GM19324 (cell line): Measurements from ENCODE around the gene NUDT13.
A peak's percentile ranks its signal among the peaks of the same experiment; 100 is the strongest.

Experiments used
- ATAC-seq: cut with Tn5 transposase; IDR thresholded peaks from one replicate; pipeline ENCODE4 v1.9.1; 2021; ENCODE audit warnings: mild to moderate bottlenecking, moderate library complexity; ENCODE audit not compliant: unreplicated experiment, low FRiP score

NUDT13 gene

DNA sequence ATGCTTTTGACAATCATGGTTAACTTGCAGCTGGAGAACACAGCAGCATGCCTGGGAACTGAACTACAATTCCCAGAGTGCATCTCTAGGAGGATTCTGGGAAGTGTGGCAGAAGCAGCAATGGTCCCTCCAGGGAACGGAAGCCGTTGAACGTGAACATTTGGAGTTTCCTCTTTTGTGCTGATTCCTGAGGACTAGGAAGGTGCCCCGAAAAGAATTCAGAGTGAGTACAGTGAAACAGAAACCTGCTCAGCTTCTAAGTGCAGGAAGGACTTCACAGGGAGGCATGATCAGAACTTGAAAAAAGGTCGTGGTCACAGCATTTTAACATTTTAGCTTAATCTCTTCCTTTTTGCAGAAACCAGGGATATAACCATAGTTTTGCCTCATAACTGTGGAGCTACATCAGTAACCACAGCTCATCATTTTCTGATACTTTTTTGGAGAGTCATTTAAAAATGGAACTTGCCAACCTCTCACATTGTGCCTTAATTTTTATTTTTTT is at the start of gene NUDT13:
Gene NUDT13, plus strand, starts transcription at position 111 of the 505 bp plus-strand sequence. CDS start 3,911 bp downstream, outside the sequence.
- no peak for ATAC-seq

DNA sequence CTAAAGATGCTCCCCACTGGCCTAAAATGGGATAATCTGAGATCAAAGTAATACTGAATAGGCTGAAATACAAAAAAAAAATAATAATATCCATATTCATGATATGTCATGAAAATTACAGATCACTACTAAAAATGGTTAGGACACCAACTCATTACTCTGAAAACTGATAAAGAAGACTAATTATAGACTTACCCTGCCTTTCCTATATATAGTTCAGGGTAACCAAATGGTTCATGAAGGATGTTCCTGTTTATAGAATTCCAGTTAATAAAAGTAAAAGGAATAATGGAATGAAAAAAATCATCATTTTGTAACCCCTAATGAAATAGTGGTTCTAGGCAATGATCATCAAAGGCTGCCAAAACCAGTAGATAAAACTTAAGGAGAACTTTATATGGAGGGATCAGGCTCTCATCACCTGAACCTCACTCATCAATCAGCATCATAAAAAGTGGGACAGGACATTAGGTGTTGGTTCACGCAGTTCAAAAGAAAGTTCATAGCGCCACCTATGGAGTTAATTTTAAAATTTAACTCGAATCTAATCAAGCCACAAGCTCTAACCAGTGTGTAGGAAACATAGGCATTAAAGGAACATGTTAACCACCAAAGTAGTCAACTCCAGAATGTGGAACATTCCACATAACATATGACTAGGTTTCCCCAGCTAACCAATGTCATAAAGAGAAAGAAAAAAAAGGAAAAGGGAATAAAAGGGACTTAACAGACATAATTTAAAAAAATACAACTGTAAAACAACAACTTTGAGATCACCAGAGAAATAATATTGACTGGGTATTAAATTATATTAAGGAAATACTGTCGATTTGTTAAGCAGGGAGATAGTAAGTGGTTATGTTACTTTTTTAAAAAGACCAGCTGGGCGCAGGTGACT is 49.3 kb upstream of the NUDT13 start:
- no peak for ATAC-seq

GRCh38 chr10:73061743-73062142 is 48.5 kb upstream of the NUDT13 start:
- no peak for ATAC-seq

- ATAC-seq = no peak
These were observed 44.8 kb upstream of the NUDT13 start for GRCh38 chr10:73065441-73065840.

- ATAC-seq = no peak
These were observed 36.6 kb upstream of the NUDT13 start for GRCh38 chr10:73073627-73074026.

- no peak for ATAC-seq
These were observed 34.4 kb upstream of the NUDT13 start for GRCh38 chr10:73075829-73076228.

- no peak for ATAC-seq
These were observed 33.7 kb upstream of the NUDT13 start for GRCh38 chr10:73076360-73077183.

DNA sequence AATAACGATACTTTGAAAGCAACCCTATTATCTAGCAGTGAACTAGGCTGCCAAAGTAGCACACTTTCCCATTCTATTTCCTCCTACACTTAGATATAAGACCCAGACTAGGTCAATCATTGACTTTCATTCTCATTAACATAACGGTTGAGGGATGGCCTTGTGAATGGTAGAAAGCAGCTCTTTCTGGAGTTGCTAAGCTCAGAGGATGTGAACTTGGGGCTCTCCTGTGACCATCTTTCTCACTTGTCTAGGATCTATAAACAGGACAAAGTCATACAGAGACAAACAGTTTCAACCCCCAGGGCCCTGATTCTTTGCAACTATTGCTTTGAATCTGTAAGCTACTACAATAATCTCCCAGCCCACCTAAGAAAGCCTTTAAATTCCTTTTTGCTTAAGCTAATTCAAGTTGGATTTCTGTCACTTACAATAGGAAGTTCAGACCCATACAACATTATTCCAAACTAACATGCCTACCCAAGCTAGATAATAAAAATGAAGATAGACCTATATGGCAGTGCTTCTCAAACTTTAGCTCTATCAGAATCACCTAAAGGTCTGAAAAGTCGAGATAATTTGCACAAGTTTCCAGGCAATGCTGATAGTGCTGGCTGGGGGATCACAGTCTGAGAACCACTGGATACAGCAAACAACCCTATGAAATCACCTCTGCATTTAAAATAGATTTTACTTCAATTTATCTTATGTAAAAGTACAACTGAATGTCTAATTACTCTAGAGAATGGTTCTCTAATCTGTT is 30.3 kb upstream of the NUDT13 start:
- ATAC-seq = peak; percentile 56

DNA sequence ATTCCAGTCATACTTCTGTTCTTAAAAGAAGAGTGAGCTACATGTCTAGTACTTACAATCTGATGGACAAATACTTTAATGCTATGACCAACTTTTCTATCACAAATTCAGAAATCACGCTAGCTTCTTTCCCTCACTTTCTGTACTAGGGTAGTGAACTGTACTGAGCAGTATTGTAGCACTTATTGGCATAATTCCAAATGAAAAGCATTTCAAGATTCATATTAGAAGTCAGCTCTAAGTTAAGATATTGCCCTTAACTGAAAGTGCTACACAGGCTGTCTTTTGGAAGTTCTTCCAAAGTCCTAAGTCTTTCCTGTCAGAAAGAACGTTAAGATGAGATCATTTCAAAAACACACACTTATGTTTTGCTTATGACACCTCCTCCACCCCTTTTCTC is 27.0 kb upstream of the NUDT13 start:
- no peak for ATAC-seq

- ATAC-seq = no peak
These were observed 26.0 kb upstream of the NUDT13 start for GRCh38 chr10:73084209-73084608.

- ATAC-seq = no peak
These were observed 23.4 kb upstream of the NUDT13 start for GRCh38 chr10:73086816-73087215.

DNA sequence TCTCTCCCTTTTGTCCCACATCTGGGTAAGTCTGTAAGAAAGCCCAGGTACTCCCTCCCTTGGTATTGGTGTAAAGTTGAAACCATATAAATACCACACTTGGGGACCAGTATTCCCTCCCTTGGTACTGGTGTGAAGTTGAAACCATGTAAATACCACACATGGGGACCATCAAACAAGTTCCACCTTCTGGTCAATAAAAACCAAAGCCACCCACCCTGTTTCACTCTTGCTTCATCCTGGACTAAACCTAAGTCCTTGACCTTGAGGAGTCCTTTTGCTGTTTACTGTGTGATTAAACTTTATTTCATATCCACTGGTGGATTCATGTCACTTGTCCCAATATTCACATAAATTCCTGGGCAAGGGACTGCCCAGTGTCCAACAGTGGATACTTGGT is 22.0 kb upstream of the NUDT13 start:
- ATAC-seq = no peak

DNA sequence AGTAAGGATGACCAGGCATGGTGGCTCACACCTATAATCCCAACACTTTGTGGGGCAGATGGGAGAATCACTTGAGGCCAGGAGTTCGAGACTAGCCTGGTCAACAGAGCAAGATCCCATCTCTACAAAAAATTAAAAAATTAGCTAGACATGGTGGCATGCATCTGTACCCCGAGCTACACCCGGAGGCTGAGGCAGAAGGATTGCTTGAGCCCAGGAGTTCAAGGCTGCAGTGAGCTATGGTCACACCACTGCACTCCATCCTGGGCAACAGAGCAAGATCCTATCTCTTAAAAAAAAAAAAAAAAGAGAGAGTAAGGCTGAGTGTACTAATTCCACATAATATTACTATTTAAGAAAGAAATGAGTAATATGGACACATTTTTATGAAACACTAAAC is 17.4 kb upstream of the NUDT13 start:
- ATAC-seq = no peak

DNA sequence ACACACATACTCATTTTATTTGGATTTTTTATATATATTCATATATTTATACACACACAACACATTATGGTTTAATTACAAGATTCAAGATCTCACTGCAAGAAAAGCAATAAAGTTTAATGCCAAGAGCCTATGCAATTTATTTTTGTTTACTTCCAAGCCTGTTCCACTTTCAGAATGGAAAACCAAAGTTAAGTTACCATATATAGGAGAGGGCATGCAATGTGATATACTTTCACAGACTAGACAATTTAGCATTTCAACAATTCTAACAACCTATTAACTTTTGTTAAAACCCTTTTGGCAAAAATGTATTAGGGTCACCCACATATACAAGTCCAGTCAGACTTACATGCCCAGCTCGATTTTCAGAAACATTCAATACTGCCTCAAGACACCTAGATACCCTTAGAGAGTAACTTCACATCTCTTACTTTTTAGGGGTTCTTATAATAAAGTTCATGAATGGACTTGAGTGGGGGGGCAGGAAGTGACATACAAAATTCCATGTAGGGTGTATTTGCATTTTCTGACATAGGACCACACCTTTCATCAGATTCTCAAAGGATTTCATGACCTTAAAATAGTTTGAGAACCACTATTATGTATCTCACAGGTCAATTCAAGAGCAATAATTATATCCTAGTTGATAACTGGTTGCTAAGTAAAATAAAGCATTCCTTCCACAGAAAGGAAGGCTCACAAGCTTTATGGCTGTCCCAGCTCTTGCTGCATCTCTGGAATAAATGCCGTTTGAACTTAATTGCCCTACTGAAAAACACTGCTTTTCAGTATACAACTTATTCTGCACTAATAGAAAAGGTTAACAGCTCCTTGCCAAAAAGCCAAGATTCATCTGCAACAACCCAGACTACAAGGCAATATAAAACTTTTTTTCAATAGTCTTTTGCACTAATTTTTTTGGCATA is 16.1 kb upstream of the NUDT13 start:
- ATAC-seq = no peak

DNA sequence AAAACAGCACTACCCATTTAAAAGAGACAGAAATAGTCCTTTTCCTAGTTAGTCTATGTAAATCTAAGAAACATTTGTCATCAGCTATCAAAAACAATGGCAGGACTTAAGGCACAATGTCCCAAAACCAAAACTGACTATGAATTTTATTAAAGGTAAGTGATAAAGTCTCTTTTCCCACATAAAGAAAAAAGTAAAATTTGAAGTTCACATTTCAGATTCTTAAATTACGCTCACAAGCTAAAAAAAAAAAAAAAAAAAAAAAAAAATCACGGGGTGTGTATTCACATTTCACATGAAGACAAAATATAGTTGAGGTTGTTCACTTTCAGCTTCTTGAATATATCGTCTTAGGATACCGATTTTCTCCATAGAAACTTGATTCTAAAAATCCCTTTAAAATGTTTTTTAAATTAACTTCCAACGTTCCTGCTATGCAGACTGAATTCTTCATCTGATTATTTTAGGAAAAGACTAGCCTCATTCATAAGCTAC is 15.2 kb upstream of the NUDT13 start:
- ATAC-seq = no peak

DNA sequence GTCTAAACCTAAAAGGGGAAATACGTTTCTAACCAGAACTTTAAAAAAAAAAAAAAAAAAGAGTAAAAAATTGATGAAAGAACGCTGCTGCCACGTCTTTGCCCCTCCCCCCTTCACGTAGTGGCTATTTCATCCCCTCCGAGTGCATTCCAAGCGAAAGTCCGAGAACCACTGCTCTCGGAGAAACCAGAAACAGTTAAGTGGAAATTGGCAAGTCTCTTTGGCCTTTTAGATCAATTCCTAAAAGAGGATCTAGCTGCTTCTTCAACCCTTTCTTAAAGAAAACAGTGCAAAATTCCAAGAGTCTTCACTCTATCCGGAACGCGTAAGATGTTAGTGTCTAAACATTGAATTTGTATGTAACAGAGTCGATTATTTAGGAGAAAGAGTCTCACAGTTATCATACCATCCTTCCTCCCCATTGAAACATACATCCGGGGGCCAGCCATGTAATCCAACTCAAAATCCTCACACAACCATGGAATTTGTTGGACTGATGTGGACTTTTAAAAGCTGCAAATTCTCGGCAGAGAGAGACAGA is 14.7 kb upstream of the NUDT13 start:
- ATAC-seq = no peak

- ATAC-seq = peak; percentile 34
These were observed 14.2 kb upstream of the NUDT13 start for GRCh38 chr10:73096041-73096448.

DNA sequence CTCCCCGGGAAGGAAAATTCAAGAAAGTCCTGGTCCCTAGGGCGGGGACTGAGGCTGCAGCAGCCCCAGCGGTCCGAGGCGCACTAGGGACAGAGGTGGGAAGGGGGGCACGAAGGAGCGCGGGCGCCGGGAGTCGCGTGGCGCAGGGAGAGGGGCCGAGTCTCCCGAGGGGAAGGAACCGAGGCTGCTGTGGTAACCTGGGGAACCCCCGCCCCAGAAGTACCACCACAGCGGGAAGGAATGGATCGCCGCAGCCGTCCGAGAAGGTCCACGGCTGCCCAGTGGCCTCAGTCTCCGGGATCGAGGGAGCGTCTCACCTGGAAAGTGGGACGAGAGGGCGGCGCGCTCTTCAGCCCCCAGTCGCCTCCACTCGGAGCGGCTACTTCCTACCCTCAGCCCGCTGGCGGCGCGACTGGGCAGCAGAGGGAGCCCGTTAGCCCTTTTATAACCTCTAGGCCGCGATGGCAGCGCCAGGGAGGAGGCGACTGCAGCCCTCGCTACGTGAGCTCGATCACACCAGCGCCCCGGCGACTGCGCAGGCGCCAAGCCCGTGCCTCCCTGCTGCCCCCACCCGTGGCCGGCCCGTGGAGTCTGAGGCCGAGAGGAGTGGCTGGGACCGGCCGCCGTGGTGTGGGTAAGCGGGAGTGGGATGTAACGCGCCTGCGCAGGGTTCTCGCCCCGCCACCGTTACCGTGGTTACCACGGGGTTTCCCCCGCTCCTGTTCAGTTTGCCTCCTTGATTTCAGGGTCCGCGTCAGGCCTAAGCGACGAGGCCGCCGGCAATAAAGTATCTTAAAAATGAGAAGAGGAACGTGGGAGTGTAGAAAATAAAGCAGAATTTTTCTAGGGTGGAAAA is 13.6 kb upstream of the NUDT13 start, which contains the start of gene P4HA1:
Gene P4HA1, minus strand, starts transcription at position 418 of the 856 bp plus-strand sequence. CDS start 21,983 bp downstream, outside the sequence.
- ATAC-seq = peak; percentile 88
